ENCODE measurements around the gene TGFBI.
"Not testable (repeated sequence)": the region's sequence is repeated elsewhere in the genome, so short reads cannot be mapped to it uniquely, and the experiment has no call there.

DNA sequence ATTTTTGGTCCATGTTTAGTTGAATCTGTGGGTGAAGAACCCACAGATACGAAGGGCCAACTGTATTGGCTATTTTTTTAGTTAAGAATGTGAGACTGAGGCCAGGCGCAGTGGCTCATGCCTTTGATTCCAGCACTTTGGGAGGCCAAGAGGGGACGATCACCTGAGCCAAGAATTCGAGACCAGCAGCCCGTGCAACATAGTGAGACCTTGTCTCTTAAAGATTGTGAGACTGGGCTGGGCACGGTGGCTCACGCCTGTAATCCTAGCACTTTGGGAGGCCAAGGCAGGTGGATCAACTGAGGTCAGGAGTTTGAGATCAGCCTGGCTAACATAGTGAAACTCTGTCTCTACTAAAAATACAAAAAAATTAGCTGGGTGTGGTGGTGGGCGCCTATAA lies 16.2 kb downstream of the TGFBI start:
- not testable (repeated sequence) for TF ChIP-seq POLR2A (IDR thresholded peaks at IDR 0.05)
- TF ChIP-seq, protein P1, sequence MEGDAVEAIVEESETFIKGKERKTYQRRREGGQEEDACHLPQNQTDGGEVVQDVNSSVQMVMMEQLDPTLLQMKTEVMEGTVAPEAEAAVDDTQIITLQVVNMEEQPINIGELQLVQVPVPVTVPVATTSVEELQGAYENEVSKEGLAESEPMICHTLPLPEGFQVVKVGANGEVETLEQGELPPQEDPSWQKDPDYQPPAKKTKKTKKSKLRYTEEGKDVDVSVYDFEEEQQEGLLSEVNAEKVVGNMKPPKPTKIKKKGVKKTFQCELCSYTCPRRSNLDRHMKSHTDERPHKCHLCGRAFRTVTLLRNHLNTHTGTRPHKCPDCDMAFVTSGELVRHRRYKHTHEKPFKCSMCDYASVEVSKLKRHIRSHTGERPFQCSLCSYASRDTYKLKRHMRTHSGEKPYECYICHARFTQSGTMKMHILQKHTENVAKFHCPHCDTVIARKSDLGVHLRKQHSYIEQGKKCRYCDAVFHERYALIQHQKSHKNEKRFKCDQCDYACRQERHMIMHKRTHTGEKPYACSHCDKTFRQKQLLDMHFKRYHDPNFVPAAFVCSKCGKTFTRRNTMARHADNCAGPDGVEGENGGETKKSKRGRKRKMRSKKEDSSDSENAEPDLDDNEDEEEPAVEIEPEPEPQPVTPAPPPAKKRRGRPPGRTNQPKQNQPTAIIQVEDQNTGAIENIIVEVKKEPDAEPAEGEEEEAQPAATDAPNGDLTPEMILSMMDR (IDR thresholded peaks at IDR 0.05) = not testable (repeated sequence)

Data from upper lobe of left lung (tissue), 4 donors.